ENCODE results near the gene RNF115. TPM values are rescaled to one million over a fixed set of nuclear protein-coding genes. Genes with fewer than 3 reads are reported as not detected.

RNF115 gene
- total RNA-seq, 1 experiment from 2014 or later = 11.0 TPM

DNA sequence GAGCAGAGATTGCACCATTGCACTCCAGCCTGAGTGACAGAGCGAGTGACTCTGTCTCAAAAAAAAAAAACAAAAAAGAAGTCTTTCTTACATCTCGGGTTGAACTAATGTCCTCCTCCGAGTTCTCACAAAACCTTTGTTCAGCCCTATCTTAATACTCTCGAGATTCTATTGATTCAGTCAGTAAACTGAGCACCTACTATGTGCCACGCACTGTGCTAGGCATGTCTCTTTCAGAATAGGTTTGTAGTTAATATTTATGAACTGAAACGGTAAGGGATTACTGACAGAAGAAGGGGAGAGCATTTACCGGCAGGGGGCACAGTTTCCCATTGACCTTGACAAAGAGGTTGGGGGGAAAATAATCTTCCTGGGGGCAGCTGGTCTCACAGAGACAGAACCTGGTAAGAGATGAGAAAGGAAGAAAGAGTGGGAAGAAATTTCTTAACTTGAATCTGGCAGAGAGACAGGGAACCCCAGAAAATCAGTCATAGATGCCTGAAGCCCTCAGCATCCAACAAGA lies 31.6 kb upstream of the RNF115 start:
- CTCF ChIA-PET = no interaction called here

DNA sequence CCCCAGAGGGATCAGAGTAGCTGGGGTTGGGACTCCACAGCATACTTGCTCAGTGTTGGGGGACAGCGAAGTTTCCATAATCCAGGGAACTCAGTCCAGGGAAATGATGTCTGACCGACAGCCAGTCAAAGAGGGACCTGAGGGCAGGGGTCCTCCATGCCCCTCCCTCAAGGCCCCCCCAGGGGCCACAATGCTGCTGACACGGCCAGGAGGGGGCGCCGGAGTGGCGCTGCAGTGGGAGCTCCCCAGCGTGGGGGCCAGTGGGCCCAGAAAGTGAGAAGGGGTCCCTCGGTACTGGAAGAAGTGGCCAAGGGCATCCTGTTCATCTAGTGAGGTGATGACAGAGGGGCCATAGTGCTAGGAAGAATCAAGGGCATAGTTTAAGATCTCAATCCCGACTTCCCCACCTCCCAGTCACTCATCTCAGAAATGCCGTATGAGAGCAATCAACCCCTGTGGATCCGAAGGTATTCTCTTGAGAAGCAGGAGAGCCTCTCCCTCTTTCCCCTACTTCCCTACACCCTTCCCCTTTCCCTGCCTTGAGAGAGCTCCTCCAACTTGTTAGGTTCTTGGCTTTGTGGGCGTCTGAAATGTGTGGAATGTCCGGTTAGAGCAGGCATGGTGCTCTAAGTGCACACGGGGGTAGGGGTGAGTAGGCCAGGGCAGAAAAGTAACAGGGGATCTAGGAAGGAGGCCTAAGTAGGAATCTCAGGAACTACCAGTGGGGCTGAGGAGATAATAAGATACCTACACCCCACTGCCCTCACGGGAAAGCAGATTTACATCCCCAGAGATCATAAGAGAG lies 25.7 kb upstream of the RNF115 start:
- Histone ChIP-seq H3K4me1 (replicated peaks; ENCODE audit: insufficient read depth) (peaks cover 3% of the 10 kb centered on the region; the same call in 1 of the 2 replicates), H3K36me3 (ENCODE audit: low read depth) (peaks cover 17% of the 10 kb centered on the region; the same call in 1 of the 2 replicates), H3K79me2 (ENCODE audit: low read depth) (no peaks in the 10 kb centered on the region), H3K4me3 (no peak overlapping the region), H3F3A (ENCODE audit: insufficient read depth, low read depth) (peaks cover 27% of the 10 kb centered on the region; the same call in 1 of the 2 replicates), H3K27me3 (ENCODE audit: insufficient read depth, low read depth) (no peaks in the 10 kb centered on the region), H4K20me1 (ENCODE audit: insufficient read depth) (no peaks in the 10 kb centered on the region), H3K9me3 (ENCODE audit: insufficient read depth, low read depth) (no peaks in the 10 kb centered on the region), H2AFZ (no peak overlapping the region), H3K27ac (no peak overlapping the region), H3K4me2 (no peak overlapping the region), H3K9me2 (ENCODE audit: insufficient read depth) (no peaks in the 10 kb centered on the region)
- DNase-seq = peak in 1 of 2 experiments; percentile 20
- intact Hi-C loops (cut with micrococcal nuclease; ENCODE audit: unreplicated experiment) = loop anchor here (2.0 to 5.0 kb wide), 2 partner anchors 125 to 163 kb away; no protein-coding TSS in a partner anchor
- ChIA-PET POLR2A (ENCODE audit: unreplicated experiment) (interaction anchor here (0.6 kb wide), 1 partner anchor 78 kb away, joined by 3 read pairs; the partner anchor contains the start of gene RBM8A), CTCF (interaction anchor here (0.5 to 1.0 kb wide), 3 partner anchors 9 to 183 kb away, joined by 3 to 5 read pairs (median 4); partner anchors contain the start of gene PIAS3)
- no TSS peak for BruUV-seq (replicated peaks)
- TF ChIP-seq, protein P1, sequence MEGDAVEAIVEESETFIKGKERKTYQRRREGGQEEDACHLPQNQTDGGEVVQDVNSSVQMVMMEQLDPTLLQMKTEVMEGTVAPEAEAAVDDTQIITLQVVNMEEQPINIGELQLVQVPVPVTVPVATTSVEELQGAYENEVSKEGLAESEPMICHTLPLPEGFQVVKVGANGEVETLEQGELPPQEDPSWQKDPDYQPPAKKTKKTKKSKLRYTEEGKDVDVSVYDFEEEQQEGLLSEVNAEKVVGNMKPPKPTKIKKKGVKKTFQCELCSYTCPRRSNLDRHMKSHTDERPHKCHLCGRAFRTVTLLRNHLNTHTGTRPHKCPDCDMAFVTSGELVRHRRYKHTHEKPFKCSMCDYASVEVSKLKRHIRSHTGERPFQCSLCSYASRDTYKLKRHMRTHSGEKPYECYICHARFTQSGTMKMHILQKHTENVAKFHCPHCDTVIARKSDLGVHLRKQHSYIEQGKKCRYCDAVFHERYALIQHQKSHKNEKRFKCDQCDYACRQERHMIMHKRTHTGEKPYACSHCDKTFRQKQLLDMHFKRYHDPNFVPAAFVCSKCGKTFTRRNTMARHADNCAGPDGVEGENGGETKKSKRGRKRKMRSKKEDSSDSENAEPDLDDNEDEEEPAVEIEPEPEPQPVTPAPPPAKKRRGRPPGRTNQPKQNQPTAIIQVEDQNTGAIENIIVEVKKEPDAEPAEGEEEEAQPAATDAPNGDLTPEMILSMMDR (conservative IDR thresholded peaks at IDR 0.05) = peak; percentile 35; the same call in 1 of the 2 replicates
- TF ChIP-seq EZH2 (IDR thresholded peaks at IDR 0.05; ENCODE audit: low read depth) = no peak

More for the DNA sequence above, 31.6 kb upstream of the RNF115 start:
- BruUV-seq (replicated peaks) = no TSS peak
- Histone ChIP-seq H3K4me1 (replicated peaks; ENCODE audit: insufficient read depth) (peaks cover 8% of the 10 kb centered on the region), H3K79me2 (ENCODE audit: low read depth) (peaks cover 14% of the 10 kb centered on the region), H3K4me3 (no peak overlapping the region), H3K9me2 (ENCODE audit: insufficient read depth) (no peaks in the 10 kb centered on the region), H3K4me2 (no peak overlapping the region), H3K36me3 (ENCODE audit: low read depth) (0 out of 2 replicates have a peak, but pooled peaks cover 20% of the 10 kb centered on the region), H3K27ac (no peak overlapping the region), H3K9me3 (ENCODE audit: insufficient read depth, low read depth) (no peaks in the 10 kb centered on the region), H3F3A (ENCODE audit: insufficient read depth, low read depth) (peaks cover 2% of the 10 kb centered on the region; the same call in 1 of the 2 replicates), H4K20me1 (ENCODE audit: insufficient read depth) (no peaks in the 10 kb centered on the region), H3K27me3 (ENCODE audit: insufficient read depth, low read depth) (no peaks in the 10 kb centered on the region), H2AFZ (no peak overlapping the region)
- POLR2A ChIA-PET (ENCODE audit: unreplicated experiment) = no interaction called here
- intact Hi-C loops (cut with micrococcal nuclease; ENCODE audit: unreplicated experiment) = loop anchor here (5.0 kb wide), 1 partner anchor 182 kb away; no protein-coding TSS in a partner anchor
- no peak for DNase-seq
- TF ChIP-seq EZH2 (IDR thresholded peaks at IDR 0.05; ENCODE audit: low read depth) = no peak
- TF ChIP-seq, protein P1 (conservative IDR thresholded peaks at IDR 0.05) = peak; percentile 35; the same call in 1 of the 2 replicates

DNA sequence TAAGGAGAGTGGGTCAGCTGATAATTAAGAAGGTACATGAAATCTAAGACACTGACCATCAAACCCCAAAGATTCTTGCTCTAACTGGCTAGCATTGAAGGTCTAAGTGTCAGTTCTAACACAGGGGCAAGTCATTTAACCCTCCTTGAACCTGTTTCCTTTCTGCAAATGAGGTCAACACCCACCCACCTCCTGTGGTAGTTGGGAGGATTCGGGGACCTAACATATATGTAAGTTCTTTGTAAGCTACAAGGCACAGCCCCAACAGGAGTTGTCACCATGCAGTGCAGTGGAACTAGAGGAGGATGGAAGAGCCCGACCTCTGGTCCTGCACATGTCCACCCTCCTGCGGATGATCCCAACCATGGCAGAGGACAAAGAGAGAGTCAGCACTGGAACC lies 23.9 kb upstream of the RNF115 start:
- intact Hi-C loops (cut with micrococcal nuclease; ENCODE audit: unreplicated experiment) = loop anchor here (2.0 to 5.0 kb wide), 2 partner anchors 127 to 164 kb away; no protein-coding TSS in a partner anchor
- Histone ChIP-seq H3K4me2 (no peak overlapping the region), H3K79me2 (ENCODE audit: low read depth) (no peaks in the 10 kb centered on the region), H4K20me1 (ENCODE audit: insufficient read depth) (no peaks in the 10 kb centered on the region), H2AFZ (no peak overlapping the region), H3K4me3 (no peak overlapping the region), H3K4me1 (replicated peaks; ENCODE audit: insufficient read depth) (peaks cover 3% of the 10 kb centered on the region; the same call in 1 of the 2 replicates), H3K9me3 (ENCODE audit: insufficient read depth, low read depth) (no peaks in the 10 kb centered on the region), H3K9me2 (ENCODE audit: insufficient read depth) (no peaks in the 10 kb centered on the region), H3K36me3 (ENCODE audit: low read depth) (peaks cover 17% of the 10 kb centered on the region; the same call in 1 of the 2 replicates), H3K27me3 (ENCODE audit: insufficient read depth, low read depth) (no peaks in the 10 kb centered on the region), H3F3A (ENCODE audit: insufficient read depth, low read depth) (peaks cover 40% of the 10 kb centered on the region; the same call in 1 of the 2 replicates), H3K27ac (no peak overlapping the region)
- no TSS peak for BruUV-seq (replicated peaks)
- TF ChIP-seq EZH2 (IDR thresholded peaks at IDR 0.05; ENCODE audit: low read depth) = no peak
- TF ChIP-seq, protein P1 (conservative IDR thresholded peaks at IDR 0.05) = no peak
- DNase-seq = no peak
- ChIA-PET CTCF (interaction anchor here (1.6 kb wide), 1 partner anchor 44 kb away, joined by 5 read pairs; no protein-coding TSS in a partner anchor), POLR2A (ENCODE audit: unreplicated experiment) (no interaction called here)
